GM19023 (cell line): Measurements from ENCODE around the gene TRIM49C.
"Not testable (repeated sequence)": the region's sequence is repeated elsewhere in the genome, so short reads cannot be mapped to it uniquely, and the experiment has no call there.

Source experiments
- ATAC-seq: cut with Tn5 transposase; IDR thresholded peaks from one replicate; pipeline ENCODE4 v1.9.1; 2021; ENCODE audit warnings: mild to moderate bottlenecking, moderate library complexity; ENCODE audit not compliant: unreplicated experiment

The TRIM49C gene

GRCh38 chr11:90030806-90031205 is at the start of gene TRIM49C:
TSS of gene TRIM49C (plus strand) at chr11:90031106. CDS start at chr11:90035212, 4,106 bp downstream.
- ATAC-seq, result not testable (repeated sequence)

GRCh38 chr11:90024184-90024583 is 6.7 kb upstream of the TRIM49C start:
- not testable (repeated sequence) for ATAC-seq

- ATAC-seq, result not testable (repeated sequence)
Observed at GRCh38 chr11:90051591-90052209, 20.8 kb downstream of the TRIM49C start.

- ATAC-seq, result not testable (repeated sequence)
Observed at GRCh38 chr11:90052311-90052710, 21.4 kb downstream of the TRIM49C start.

GRCh38 chr11:90053545-90053944 is 22.6 kb downstream of the TRIM49C start:
- not testable (repeated sequence) for ATAC-seq

- ATAC-seq, result not testable (repeated sequence)
Observed at GRCh38 chr11:90085650-90086049, 54.7 kb downstream of the TRIM49C start, which contains the start of gene UBTFL1. TSS of gene UBTFL1 (plus strand) at chr11:90085950. CDS start at chr11:90085950, 0 bp downstream.

GRCh38 chr11:90088731-90089130 is 57.8 kb downstream of the TRIM49C start:
- ATAC-seq, result not testable (repeated sequence)
